Measurements from ENCODE around the gene PPP4R4.

DNA sequence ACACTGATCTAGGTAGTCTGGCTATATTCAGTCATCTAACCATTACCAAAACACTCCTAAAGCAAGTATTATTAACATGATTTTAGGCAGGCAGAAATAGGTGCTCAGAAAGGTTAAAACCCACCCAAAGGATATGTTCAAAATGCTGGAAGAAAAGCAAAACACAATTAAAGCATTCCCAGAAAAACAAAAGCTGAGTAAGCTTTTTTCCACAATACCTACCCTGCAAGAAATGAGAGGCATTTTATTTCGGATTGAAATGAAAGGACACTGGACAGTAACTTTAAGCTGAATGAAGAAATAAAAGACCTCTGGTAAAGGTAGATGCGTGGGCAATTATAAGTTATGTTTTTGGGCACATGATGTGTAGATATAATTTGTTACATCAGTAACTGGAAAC lies 140.8 kb downstream of the PPP4R4 start:
- TF ChIP-seq, protein P1, sequence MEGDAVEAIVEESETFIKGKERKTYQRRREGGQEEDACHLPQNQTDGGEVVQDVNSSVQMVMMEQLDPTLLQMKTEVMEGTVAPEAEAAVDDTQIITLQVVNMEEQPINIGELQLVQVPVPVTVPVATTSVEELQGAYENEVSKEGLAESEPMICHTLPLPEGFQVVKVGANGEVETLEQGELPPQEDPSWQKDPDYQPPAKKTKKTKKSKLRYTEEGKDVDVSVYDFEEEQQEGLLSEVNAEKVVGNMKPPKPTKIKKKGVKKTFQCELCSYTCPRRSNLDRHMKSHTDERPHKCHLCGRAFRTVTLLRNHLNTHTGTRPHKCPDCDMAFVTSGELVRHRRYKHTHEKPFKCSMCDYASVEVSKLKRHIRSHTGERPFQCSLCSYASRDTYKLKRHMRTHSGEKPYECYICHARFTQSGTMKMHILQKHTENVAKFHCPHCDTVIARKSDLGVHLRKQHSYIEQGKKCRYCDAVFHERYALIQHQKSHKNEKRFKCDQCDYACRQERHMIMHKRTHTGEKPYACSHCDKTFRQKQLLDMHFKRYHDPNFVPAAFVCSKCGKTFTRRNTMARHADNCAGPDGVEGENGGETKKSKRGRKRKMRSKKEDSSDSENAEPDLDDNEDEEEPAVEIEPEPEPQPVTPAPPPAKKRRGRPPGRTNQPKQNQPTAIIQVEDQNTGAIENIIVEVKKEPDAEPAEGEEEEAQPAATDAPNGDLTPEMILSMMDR (IDR thresholded peaks at IDR 0.05 in 8 of 11, conservative IDR thresholded peaks at IDR 0.05 in 3 of 11): no peak
- TF ChIP-seq POLR2A (IDR thresholded peaks at IDR 0.05) (no peak), POLR2AphosphoS5 (IDR thresholded peaks at IDR 0.05) (no peak)

Measured in spleen (tissue), 7 donors.